Activated CD8-positive, alpha-beta memory T cell treated with anti-CD3 and anti-CD28 coated beads for 24 hours (primary cell): ENCODE data around the gene SMC3.

Experiments used
- DNase-seq: peaks from one replicate; pipeline ENCODE4 v3.0.0-alpha.2; 2020

SMC3 gene

DNA sequence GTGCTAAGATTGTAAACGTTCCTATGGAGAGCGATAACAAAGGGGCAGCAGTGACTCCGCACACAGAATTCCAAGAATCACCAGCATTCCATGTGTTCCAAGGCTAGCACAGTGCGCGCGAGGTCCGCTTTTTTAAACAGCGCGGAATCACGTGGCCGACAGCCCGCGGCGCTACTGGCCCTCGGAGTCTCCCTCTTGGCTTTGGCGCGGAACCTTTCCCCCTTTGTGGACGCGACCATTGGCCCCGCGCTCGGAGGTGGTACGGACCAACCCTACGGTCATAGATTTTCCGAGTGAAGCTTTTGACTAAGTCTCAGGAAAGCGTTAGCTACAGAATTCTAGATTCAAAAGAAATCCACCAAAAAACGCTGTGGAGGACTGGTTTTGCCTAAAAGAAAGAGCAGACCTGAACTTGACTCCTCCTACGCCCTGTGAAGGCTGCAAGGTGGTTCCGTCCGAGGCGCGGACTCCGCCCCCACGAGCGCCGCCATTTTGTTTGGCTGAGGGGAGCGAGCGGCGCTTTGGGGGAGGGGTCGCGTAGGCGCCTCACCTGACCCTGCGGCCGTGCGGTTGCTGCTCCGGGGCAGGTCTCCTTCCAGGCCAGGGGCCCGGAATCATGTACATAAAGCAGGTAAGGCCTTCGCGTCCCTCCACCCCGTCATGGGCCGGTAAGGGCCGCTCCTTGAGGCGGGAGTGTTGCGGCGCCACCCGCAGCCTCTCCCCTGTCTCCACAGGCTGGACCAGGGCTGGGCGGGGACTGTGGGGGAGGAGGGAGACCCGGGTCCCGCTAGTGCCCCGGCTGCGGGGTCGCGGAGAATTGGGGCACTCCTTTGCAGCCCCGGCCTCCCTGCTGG is at the start of gene SMC3:
SMC3 (plus strand) TSS at position 495 of the 854 bp plus-strand sequence; CDS start at position 617, 122 bp downstream.
- DNase-seq: peak; percentile 97

DNA sequence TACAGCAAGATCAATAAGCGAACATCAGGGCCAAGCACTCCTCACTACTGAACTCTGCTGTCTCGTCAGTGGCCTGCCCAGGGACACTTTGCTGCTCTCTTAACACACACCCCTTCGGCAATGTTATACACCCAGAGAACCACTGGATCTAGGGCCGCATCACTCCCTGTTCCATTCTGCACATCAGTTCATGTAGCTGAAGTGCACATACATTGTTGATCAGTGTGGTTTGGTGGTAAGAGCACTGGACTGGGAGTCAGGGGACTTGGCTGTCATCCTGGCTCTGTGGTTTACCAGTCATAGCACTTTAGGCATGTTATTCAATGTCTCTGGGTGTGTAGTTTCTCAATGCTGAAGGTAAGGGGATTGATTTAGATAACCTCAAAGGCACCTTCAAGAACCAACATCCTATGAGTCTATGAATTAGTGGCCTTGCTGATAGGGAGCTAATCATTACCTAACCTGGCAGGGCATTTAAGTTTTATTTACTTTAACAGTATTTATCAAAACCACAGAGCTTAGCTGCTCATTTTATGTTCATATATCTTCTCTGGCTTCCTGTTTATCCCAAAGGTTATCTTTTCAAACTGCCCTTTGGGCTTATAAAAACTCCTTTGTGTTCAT is 45.0 kb upstream of the SMC3 start:
- DNase-seq: no peak

DNA sequence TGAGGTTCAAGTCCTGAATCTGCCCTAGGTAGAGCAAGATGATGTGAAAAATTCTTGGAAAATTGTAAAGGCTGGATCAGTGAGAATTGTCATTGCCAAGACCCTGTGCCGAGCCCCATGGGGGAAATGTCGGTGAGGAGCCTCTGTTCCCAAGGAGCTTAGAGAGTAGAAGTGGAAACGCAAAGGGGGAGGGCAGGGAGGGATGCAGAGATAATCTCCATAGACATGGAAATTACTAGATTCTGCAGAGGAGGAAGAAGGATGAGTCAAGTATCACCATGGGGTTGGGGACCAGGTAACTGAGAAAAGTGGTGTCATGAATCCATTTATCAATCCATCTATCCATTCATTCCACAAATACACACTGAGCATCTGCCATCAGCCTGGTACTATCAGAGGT is 43.8 kb upstream of the SMC3 start:
- DNase-seq: peak; percentile 15

DNA sequence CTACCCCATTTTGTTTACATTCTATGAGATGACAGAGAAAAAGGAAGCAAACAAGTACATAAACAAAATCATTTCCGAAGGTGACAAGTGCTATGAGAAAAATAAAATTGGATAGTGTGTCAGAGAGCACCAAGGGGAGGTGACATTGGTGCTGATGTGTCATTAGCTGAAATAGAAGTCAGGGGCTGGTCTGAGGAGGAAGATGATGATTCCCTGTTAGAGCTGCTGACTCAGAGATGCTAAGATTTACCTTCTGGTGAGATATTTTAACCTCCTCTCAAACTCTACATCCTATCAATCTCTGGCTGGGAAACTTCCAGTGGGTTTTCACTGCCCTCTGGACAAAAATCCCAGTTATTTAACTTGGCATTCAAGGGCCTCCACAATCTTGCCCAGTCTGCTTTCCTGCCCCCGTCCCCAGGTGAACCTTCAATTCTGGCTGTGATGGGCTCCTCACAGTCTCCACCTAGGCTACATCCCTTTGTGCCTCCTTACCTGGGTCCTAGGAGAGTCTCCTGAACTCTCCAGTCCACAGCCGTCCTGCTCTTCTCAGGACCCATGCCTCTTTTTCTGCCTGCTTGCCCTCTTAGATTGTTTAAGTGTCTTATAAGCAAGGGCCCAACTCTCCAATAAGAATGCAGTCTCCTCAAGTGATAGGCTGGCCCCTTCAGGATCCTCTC is 43.2 kb upstream of the SMC3 start:
- peak; percentile 26 for DNase-seq

DNA sequence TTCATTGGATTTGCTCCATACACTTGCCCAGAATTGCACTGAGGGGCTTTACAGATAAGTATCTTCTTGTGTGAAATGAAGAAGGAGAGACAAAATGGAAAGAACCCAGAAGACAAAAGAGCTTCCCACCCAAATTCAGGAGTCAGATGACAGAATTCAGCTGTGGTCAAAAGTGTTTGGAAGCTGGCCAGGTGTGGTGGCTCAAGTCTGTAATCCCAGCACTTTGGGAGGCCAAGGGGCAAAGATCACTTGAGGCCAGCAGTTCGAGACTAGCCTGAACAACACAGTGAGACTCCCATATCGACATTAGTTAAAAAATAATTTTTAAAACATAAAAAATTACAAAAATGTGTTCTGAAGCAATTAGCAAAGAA is 42.6 kb upstream of the SMC3 start:
- no peak for DNase-seq

DNA sequence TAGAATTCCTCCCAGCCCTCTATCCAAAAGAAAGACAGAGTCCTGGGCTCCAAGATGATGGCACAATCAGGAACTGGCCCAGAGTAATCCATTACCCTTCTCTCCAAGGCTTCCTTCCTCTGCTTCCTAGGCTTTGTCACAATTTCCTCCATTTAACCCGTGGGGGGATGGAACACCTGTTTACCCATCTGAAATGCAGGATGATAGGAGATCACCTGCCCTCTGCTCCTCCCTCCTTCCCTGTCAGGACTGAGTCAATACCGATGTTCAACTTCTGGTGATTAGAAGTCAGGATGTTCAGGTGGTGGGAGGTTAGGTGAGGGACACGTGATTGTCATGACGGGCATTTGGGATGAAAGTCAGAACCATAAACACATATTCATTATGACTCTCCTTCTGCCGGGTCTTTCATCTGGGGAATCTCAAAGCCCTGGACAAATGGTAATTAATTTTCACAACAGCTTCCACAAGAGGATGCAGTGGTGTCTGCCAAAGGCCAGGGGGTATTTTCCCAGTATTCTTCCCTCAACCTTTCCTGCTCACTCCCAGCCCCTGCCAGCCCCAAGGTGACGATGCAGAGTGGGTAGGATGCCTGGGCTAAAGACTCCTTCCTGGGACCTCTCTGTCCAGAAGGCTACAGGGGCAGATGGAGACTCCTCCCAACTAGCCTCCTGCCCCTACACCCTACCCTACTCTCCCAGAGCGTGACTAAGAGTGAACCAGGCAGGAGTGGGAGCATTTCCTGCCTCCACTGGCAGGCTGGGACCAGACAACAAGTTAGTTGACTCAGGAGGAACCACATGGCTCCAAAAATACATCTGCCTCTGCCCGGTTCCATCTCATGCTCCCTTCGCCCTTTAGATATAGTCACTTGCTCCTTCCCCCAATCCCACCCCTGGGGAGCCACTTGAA is 41.9 kb upstream of the SMC3 start:
- DNase-seq: peak; percentile 53

DNA sequence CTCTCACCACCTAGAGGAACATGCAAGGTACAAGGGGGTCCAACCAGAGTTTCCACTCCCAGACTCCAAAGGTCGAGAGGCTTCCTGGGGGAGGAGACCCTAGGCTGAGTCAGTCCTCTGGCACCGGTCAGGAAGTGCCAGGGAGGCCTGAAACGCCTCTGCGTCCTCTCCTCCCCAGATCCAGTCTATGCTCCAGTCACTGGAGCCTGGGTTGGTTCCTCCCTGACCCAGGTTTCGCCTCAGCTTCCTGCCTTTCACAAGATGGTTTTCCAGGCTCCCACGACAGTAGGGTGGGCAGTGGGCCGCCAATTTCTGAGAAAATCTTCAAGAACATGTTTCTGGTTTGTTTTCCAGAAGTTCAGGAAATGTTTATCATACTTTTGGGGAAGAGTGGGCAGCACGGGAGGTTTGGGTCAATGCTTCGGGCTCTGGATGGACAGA is 39.7 kb upstream of the SMC3 start:
- peak; percentile 56 for DNase-seq

DNA sequence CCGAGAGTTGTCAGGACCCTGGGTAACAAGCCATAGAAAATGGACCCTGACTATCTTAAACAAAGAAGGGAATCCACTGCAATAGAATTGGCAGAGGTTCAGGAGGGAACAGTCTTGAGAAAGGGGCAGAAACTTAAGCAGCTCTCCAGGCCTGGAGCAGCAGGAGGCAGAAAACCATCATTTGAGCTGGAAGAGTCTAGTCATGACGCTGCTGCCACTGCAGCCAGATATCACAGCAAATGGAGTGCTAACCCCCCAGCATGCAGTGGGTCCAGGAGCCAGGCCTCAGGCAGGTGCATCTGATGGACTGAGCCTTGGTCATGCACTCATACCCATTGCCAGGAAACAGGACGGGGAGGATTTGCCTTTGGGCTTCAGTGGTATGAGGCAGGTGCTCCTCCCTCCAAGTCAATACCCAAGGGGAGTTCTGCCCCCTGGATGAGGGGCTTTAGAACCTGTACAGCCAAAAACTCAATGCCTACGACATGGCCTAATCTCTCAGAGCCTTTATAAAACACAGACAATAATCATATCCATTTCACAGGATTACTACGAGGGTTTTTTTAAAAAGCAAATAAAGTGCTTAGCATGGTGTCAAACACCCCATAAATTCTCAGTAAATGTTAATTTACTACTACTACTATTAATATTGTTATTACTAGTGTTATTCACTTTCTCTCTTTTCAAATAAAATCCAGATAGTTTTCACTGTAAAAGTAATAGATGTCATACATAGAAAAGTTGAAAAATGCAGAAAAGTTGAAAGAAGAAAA is 39.1 kb upstream of the SMC3 start:
- peak; percentile 62 for DNase-seq

DNA sequence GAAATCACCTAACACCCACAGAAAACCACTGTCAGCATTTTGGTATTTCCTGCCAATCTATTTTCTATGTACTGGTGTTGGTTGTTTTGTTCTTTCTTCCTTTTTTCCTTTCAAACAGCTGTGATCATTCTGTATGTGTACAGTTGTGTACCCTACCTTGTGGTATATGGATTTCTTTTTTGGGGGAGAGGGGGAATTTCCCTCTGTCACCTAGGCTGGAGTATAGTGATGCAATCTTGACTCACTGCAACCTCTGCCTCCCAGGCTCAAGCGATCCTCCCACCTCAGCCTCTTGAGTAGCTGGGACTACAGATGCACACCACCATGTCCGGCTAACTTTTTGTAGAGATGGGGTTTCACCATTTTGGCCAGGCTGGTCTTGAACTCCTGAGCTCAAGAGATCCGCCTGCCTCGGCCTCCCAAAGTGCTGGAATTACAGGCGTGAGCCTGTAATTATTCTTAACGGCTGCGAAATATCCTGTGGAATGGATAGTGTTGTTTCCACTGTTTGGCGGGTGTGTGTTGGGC is 38.4 kb upstream of the SMC3 start:
- peak; percentile 67 for DNase-seq

DNA sequence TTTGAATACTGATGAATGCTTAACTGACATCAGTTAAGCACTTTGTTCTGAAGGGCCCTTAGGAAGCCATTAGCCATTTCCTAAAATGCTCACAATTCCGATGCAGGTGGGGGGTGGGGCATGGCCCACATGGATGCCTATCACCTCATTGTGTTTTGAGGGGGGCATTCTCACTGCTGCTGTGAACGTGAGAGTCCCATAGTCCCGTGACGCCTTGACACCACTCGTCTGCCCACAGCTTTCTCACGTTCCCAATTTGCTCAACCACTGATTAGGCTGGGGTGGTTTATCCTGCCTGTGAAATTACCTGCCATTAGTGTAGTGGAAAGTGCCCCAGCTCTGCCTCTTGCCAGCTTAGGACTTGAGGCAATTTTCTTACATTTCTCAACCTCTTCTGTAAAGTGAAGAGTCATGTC is 37.9 kb upstream of the SMC3 start:
- peak; percentile 74 for DNase-seq

- peak; percentile 60 for DNase-seq
Measured at GRCh38 chr10:110530131-110530831, 37.2 kb upstream of the SMC3 start.

- peak; percentile 42 for DNase-seq
Measured at GRCh38 chr10:110531687-110532086, 35.8 kb upstream of the SMC3 start.

- DNase-seq: peak; percentile 19
Measured at GRCh38 chr10:110532628-110533027, 34.9 kb upstream of the SMC3 start.

- peak; percentile 50 for DNase-seq
Measured at GRCh38 chr10:110533149-110533548, 34.3 kb upstream of the SMC3 start.

- DNase-seq: peak; percentile 53
Measured at GRCh38 chr10:110534571-110534970, 32.9 kb upstream of the SMC3 start.

GRCh38 chr10:110535958-110536891 is 31.3 kb upstream of the SMC3 start:
- peak; percentile 86 for DNase-seq

DNA sequence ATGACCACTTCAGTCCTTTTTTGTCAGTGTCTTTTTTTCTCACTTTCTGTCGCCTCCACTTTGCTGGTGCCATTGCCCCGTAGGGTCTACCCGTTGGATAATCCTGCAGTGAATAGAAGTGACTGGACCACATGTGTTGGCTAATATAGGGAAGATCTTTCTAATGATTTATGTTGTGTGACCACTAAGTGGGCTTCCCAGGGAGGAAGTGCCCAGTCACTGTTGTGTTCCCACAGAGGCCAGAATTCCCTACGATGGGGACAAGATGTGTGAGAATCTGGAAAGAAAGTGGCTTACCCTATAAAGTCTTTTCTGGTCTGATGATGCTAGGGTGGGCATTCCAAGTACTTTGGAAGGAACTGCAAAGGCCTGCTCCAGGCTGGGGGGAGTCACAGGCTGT is 28.4 kb upstream of the SMC3 start:
- peak; percentile 49 for DNase-seq

- no peak for DNase-seq
Measured at GRCh38 chr10:110540031-110540430, 27.5 kb upstream of the SMC3 start.

DNA sequence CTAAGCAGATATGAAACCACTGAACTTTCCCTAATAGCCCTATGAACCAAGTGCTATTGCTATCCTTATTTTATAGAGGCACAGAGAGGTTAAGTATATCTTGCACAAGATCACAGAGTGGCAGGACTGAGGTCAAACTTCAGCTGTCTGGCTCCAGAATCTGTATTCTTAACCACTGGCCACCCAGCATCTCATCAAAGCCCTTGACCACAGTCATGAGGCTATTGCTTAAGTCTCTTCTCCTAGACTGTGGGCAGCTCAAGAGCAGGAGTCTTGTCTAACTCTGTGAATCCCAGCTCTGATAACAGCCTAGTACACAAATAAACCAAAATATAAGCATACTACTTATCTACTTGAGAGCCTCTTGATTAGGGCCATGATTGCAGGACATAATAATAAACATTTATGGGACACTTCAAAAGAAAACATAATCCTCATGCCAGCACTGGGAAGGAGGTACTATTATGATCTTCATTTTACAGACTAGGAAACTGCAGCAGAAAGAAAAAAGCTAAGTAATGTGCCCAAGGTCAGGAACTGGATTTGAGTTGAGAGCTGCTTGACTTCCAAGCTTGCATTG is 22.4 kb upstream of the SMC3 start:
- DNase-seq: peak; percentile 30
